GM12878 (cell line): ENCODE results near the gene C1orf21.

Experiments
- CBFB ChIP-seq: IDR thresholded peaks from 2 replicates; pipeline ENCODE4 v1.6.1; 2016; ENCODE audit warnings: antibody characterized with exemption, low read depth
- EP300 ChIP-seq, 2 experiments: fragments of 150-350 bp in 1 of 2; IDR thresholded peaks; 2 replicates each; pipeline ENCODE4 v1.6.1; 2011 to 2012; ENCODE audit warnings: low read depth in 2 of 2, low read length in 2 of 2, borderline replicate concordance in 1 of 2, improper control_type of control experiment in 1 of 2, inconsistent platforms in 1 of 2; ENCODE audit not compliant: control insufficient read depth in 1 of 2
- FOXK2 ChIP-seq: fragments of 450-650 bp; IDR thresholded peaks from 2 replicates; pipeline ENCODE4 v1.6.1; 2017; ENCODE audit warnings: mild to moderate bottlenecking, moderate library complexity
- FOXM1 ChIP-seq: IDR thresholded peaks from 2 replicates; pipeline ENCODE4 v1.6.1; 2012; ENCODE audit warnings: low read depth, mild to moderate bottlenecking, inconsistent platforms, low read length, moderate library complexity
- PAX8 ChIP-seq: fragments of 450-650 bp; IDR thresholded peaks from 2 replicates; pipeline ENCODE4 v1.6.1; 2017; ENCODE audit warnings: mild to moderate bottlenecking, moderate library complexity
- POLR2A ChIP-seq: IDR thresholded peaks from 2 replicates; pipeline ENCODE4 v1.6.1; 2011; ENCODE audit warnings: low read depth, mild to moderate bottlenecking, low read length
- TAF1 ChIP-seq: IDR thresholded peaks from 2 replicates; pipeline ENCODE4 v1.6.1; 2011; ENCODE audit warnings: mild to moderate bottlenecking, low read depth, low read length, borderline replicate concordance
- ZNF24 ChIP-seq: fragments of 450-650 bp; IDR thresholded peaks from 2 replicates; pipeline ENCODE4 v1.6.1; 2017; ENCODE audit warnings: antibody characterized with exemption, mild to moderate bottlenecking
- ZZZ3 ChIP-seq: IDR thresholded peaks from 2 replicates; pipeline ENCODE4 v1.6.1; 2011; ENCODE audit warnings: low read depth; ENCODE audit not compliant: control insufficient read depth, insufficient read length
- TF ChIP-seq, protein P1 (sequence below): IDR thresholded peaks from 2 replicates; pipeline ENCODE4 v1.6.1; 2012; ENCODE audit warnings: low read depth, low read length, improper control_type of control experiment
- TF ChIP-seq, protein P2 (sequence below): IDR thresholded peaks from 2 replicates; pipeline ENCODE4 v1.6.1; 2012; ENCODE audit warnings: low read length, inconsistent platforms

DNA sequence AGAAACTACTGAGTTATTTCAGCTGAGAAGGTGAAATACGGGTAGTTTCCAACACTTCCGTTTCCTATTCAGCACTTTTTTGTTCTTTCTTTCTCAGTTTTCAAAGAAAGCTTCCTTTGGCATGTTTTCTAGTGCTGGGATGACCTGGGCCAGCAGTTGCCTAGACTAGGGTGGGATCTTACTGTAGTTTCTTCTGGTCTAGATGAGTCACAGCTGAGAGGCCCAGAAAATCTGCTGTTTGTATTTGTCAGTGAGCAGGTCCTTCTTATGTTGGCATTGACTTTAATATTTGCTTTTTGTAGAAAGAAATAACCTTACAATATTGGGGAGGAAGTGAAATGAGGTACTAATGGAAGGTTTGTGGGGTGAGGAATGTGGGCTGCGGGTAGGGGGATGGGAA is 22.2 kb downstream of the C1orf21 start:
- no peak for TF ChIP-seq CBFB
- TF ChIP-seq PAX8 = no peak
- no peak for TF ChIP-seq TAF1
- TF ChIP-seq, protein P1, sequence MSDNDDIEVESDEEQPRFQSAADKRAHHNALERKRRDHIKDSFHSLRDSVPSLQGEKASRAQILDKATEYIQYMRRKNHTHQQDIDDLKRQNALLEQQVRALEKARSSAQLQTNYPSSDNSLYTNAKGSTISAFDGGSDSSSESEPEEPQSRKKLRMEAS = no peak
- TF ChIP-seq, protein P2, sequence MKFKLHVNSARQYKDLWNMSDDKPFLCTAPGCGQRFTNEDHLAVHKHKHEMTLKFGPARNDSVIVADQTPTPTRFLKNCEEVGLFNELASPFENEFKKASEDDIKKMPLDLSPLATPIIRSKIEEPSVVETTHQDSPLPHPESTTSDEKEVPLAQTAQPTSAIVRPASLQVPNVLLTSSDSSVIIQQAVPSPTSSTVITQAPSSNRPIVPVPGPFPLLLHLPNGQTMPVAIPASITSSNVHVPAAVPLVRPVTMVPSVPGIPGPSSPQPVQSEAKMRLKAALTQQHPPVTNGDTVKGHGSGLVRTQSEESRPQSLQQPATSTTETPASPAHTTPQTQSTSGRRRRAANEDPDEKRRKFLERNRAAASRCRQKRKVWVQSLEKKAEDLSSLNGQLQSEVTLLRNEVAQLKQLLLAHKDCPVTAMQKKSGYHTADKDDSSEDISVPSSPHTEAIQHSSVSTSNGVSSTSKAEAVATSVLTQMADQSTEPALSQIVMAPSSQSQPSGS = no peak
- TF ChIP-seq ZZZ3 = no peak
- TF ChIP-seq POLR2A = no peak
- no peak for TF ChIP-seq EP300 (IDR thresholded peaks at IDR 0.05; ENCODE audit: borderline replicate concordance in 1 of 2, control insufficient read depth in 1 of 2, low read depth in 2 of 2, low read length in 2 of 2)
- no peak for TF ChIP-seq FOXM1
- no peak for TF ChIP-seq FOXK2
- no peak for TF ChIP-seq ZNF24
